Activated T-cell treated with anti-CD3 and anti-CD28 coated beads, Interleukin-2, amount 50 U/mL, for 4 hours (primary cell): ENCODE measurements around the gene TRIM16. TPM values are rescaled to one million over a fixed set of nuclear protein-coding genes. Genes with fewer than 3 reads are reported as not detected.
"Not testable (repeated sequence)": the region's sequence is repeated elsewhere in the genome, so short reads cannot be mapped to it uniquely, and the experiment has no call there.

ENCODE experiments used
- ATAC-seq, 2 donors: fragments of 200-7000 bp; cut with Tn5 transposase; one replicate each; pipeline ENCODE4 v1.10.0; 2021
- DNase-seq: peaks from one replicate; pipeline ENCODE4 v3.0.0-alpha.2; 2020
- H3K27me3 Mint-ChIP-seq: one replicate; pipeline ENCODE4 v1.8.0; 2021; ENCODE audit warnings: low read depth, mixed read lengths
- H3K36me3 Mint-ChIP-seq: one replicate; pipeline ENCODE4 v1.8.0; 2022; ENCODE audit warnings: mixed read lengths; ENCODE audit not compliant: insufficient read depth
- H3K4me1 Mint-ChIP-seq: one replicate; pipeline ENCODE4 v1.8.0; 2021; ENCODE audit warnings: low read depth, mixed read lengths
- H3K4me3 Mint-ChIP-seq: one replicate; pipeline ENCODE4 v1.8.0; 2021; ENCODE audit warnings: mild to moderate bottlenecking, moderate library complexity, mixed read lengths
- H3K9me3 Mint-ChIP-seq: one replicate; pipeline ENCODE4 v1.8.0; 2021; ENCODE audit warnings: mixed read lengths
- total RNA-seq, 3 donors: library from RNA; stranded (reverse); gene quantifications; one replicate each; pipeline ENCODE4 v1.2.1, GENCODE V29; 2021

Gene TRIM16
- 1 to 10 TPM; 6.7 to 9.3 (median 8.5) TPM for total RNA-seq

DNA sequence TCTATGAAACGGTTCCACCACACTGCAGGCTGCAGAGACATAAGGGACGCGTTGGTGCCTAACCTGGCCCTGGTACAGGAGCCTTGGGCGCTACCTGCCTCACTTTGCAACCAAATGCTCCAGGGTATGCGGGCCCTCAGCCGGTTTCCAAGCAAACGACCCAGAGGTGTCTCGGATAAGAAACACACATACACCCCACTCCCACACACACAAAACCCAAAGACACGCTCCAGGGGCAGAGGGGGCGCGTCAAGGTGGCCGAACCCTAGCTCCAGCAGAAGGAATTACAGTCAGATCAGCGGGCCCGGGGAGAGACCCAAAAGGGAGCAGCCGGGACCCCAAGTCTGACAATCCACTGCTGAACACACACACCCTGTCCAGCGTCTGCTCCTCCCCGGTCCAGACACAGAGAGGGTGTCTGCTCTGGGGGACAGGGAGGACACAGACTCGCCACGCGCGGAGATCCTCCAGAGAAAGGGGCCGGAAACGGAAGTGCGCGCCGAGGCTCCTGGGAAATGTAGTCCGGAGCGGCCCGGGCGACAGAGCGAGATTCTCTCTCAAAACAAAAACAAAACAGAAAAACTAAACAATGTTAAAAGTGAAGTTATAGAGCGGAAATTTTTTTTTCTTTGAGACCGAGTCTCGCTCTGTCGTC is at the start of gene TRIM16:
TSS of gene TRIM16 (minus strand) at position 488 of the 655 bp plus-strand sequence. CDS start 32,702 bp downstream, outside the sequence.
- H3K4me1 Mint-ChIP-seq, result peaks cover 17% of the 10 kb centered on the region
- DNase-seq (peak; percentile 74), ATAC-seq (peak; percentile 96 to 99)
- H3K36me3 Mint-ChIP-seq, H3K9me3 Mint-ChIP-seq, H3K27me3 Mint-ChIP-seq: not testable (repeated sequence)
- H3K4me3 Mint-ChIP-seq, result peak within 1 kb of the TSS; percentile 92

DNA sequence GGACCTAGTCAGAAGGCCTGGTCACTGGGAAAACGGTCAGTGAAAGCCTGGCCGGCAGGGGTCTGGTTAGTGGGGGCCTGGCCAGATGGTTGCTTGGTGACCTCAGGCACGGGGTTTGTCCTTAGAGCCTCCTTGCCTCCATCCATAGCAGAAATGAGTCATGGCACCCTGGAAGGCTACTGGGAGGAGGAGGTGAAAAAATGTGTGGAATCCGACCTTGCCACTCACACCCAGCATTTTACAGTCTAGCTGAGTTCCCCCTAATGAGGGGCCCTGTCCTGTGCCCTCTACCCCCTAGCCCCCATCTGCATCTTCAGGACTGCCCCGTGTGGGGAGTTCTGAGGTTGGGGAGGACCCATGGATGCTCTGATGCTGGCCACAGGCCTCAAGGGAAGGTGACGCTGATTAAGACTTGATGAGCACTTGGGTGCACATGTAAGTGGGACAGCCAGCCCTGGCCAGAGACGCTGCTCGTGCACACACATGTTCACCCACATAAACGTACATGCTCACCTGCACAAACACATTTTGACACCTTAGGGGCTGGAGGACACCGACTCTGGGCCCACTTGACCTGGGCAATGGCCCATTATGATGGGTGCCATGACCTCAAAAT is 49.2 kb upstream of the TRIM16 start:
- not testable (repeated sequence) for H3K36me3 Mint-ChIP-seq, H3K27me3 Mint-ChIP-seq, H3K4me3 Mint-ChIP-seq, H3K4me1 Mint-ChIP-seq, DNase-seq, H3K9me3 Mint-ChIP-seq, ATAC-seq

DNA sequence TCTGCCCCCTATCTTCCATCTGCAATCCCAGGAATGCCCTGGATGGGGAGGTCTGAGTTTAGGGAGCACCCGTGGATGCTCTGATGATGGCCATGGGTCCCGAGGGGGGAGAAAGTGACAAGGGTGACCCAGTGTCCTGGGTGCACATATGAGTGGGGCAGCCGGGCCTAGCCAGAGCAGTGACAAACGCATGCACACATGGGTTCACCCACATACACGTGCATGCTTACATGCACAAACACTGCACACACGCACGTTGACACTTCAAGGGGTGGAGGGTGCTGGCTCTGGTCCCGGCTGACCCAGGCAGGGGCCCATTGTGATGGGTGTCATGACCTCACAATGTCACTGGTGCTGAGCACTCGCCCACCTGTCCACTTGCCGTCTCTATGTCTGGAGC is 47.8 kb upstream of the TRIM16 start, which contains the start of gene TBC1D26:
TSS of gene TBC1D26 (plus strand) at position 384 of the 400 bp plus-strand sequence. CDS start 3,066 bp downstream, outside the sequence.
- not testable (repeated sequence) for H3K36me3 Mint-ChIP-seq, ATAC-seq, H3K9me3 Mint-ChIP-seq, H3K4me3 Mint-ChIP-seq, H3K27me3 Mint-ChIP-seq, DNase-seq, H3K4me1 Mint-ChIP-seq

GRCh38 chr17:15730535-15730934 is 46.4 kb upstream of the TRIM16 start:
- not testable (repeated sequence) for H3K36me3 Mint-ChIP-seq, H3K27me3 Mint-ChIP-seq, H3K4me1 Mint-ChIP-seq, H3K4me3 Mint-ChIP-seq, DNase-seq, ATAC-seq, H3K9me3 Mint-ChIP-seq

DNA sequence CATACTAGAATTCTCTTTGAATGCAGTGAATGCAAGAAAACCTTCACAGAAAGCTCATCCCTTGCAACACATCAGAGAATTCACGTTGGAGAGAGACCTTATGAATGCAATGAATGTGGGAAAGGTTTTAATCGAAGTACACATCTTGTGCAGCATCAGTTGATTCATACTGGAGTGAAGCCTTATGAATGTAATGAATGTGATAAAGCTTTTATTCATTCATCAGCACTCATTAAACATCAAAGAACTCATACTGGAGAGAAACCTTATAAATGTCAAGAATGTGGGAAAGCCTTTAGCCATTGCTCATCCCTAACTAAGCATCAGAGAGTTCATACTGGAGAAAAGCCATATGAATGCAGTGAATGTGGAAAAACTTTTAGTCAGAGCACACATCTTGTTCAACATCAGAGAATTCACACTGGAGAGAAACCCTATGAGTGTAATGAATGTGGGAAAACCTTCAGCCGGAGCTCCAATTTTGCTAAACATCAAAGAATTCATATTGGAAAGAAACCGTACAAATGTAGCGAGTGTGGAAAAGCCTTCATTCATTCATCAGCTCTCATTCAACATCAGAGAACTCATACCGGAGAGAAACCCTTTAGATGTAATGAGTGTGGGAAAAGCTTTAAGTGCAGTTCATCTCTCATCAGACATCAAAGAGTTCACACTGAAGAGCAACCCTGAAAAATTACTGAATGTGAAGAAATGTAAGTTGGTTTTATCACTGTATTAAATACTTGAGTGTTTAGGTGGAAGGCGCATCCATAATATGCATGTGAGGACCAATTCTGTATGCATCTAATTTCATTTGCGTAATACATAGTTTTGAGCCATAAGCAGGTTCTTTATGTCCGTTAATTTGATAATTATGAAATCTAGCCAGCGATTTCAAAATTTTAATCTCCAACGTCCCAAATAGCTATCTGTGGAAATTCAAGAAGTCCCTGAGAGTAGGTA is 32.8 kb upstream of the TRIM16 start:
- DNase-seq, result not testable (repeated sequence)

GRCh38 chr17:15708879-15709278 is 24.8 kb upstream of the TRIM16 start:
- H3K4me3 Mint-ChIP-seq, H3K4me1 Mint-ChIP-seq, DNase-seq, H3K27me3 Mint-ChIP-seq, ATAC-seq: not testable (repeated sequence)
- H3K9me3 Mint-ChIP-seq, result peaks cover 30% of the 10 kb centered on the region
- peaks cover 48% of the 10 kb centered on the region for H3K36me3 Mint-ChIP-seq

More for the DNA sequence above, 32.8 kb upstream of the TRIM16 start:
- not testable (repeated sequence) for ATAC-seq, H3K4me3 Mint-ChIP-seq, H3K4me1 Mint-ChIP-seq, H3K27me3 Mint-ChIP-seq
- peaks cover 29% of the 10 kb centered on the region for H3K36me3 Mint-ChIP-seq
- H3K9me3 Mint-ChIP-seq, result peaks cover 24% of the 10 kb centered on the region

DNA sequence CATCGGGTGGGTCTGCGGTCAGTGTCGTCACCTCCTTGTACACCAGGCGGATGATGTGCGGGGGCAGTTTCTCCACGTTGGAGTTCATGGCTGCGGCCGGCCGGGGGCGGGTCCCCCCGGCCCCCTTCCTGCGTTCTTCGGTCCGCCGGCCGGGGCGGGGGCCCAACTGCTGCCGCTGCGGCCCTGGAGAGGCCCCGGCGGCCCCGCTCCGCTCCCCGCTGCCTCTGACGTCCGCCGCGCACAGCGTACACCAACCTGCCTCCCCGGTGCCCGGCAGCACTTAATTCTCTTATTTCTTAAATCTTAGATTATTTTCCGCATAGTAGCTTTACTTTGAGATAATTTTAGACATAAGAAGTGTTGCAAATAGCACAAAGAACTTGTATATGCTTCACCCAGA is 20.7 kb upstream of the TRIM16 start:
- not testable (repeated sequence) for H3K27me3 Mint-ChIP-seq, H3K4me1 Mint-ChIP-seq, ATAC-seq, H3K4me3 Mint-ChIP-seq, DNase-seq
- H3K36me3 Mint-ChIP-seq, result peaks cover 40% of the 10 kb centered on the region
- H3K9me3 Mint-ChIP-seq, result peaks cover 18% of the 10 kb centered on the region

DNA sequence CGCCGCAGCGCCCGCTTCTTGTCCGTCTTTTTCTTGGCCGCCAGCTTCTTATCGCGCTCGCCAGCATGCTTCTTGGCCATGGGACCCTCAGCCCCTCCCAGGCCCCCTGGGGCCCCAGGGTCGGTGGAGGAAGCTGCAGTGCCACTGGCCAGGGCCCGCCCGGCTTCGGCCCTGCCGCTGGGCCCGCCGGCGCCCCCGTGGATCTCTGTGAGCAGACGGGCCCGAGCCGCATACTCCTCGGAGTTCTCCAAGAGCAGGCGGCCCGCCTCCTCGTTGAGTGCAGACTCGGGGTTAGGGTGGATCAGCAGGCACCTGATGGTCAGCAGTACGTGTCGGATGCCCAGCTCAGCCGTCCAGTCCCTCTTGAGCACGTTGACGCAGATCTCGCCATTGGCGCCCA is 20.1 kb upstream of the TRIM16 start:
- not testable (repeated sequence) for H3K4me3 Mint-ChIP-seq, ATAC-seq, H3K4me1 Mint-ChIP-seq, DNase-seq, H3K27me3 Mint-ChIP-seq
- Mint-ChIP-seq H3K9me3 (peaks cover 12% of the 10 kb centered on the region), H3K36me3 (peaks cover 35% of the 10 kb centered on the region)

DNA sequence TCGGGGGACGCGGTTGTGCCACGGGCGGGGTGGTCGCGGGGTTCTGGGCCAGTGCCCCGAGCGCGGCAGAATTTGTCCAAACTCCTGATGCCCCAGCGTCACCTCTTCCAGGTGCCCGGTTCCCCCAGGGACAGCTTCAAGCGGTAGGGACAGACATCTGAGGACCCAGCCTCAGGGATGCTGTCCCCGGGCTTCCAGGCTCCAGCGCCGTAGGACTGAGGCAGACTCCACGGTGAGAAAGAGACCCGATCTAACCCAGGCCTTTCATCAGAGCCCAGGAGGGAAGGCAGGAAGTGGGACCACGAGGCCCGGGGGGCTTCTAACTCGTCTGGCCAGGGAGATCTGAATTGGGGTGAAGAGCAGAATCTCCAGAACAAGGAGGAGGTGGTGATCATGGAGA is 15.8 kb upstream of the TRIM16 start:
- Mint-ChIP-seq H3K4me1 (peaks cover 12% of the 10 kb centered on the region), H3K4me3 (peak overlapping the region; percentile 88)
- H3K9me3 Mint-ChIP-seq, H3K36me3 Mint-ChIP-seq, DNase-seq, H3K27me3 Mint-ChIP-seq: not testable (repeated sequence)
- ATAC-seq, result peak; percentile 3 to 6

GRCh38 chr17:15699413-15699924 is 15.4 kb upstream of the TRIM16 start, which contains the start of gene ZNF286A:
Gene ZNF286A (plus strand): TSS chr17:15699752. CDS start chr17:15700330, 578 bp downstream.
- ATAC-seq (peak; percentile 96 to 98), DNase-seq (peak; percentile 89)
- not testable (repeated sequence) for H3K27me3 Mint-ChIP-seq, H3K36me3 Mint-ChIP-seq, H3K9me3 Mint-ChIP-seq
- Mint-ChIP-seq H3K4me1 (peaks cover 12% of the 10 kb centered on the region), H3K4me3 (peak within 1 kb of the TSS; percentile 88)

- H3K36me3 Mint-ChIP-seq, H3K27me3 Mint-ChIP-seq, DNase-seq, H3K9me3 Mint-ChIP-seq: not testable (repeated sequence)
- Mint-ChIP-seq H3K4me1 (peaks cover 12% of the 10 kb centered on the region), H3K4me3 (peak overlapping the region; percentile 88)
- peak in 1 of 2 donors; percentile 8 for ATAC-seq
These were observed 14.9 kb upstream of the TRIM16 start for GRCh38 chr17:15698967-15699366.

GRCh38 chr17:15687494-15687893 is 3.4 kb upstream of the TRIM16 start:
- H3K4me3 Mint-ChIP-seq, H3K36me3 Mint-ChIP-seq, ATAC-seq, H3K9me3 Mint-ChIP-seq, H3K27me3 Mint-ChIP-seq, DNase-seq: not testable (repeated sequence)
- H3K4me1 Mint-ChIP-seq, result peaks cover 15% of the 10 kb centered on the region

- not testable (repeated sequence) for DNase-seq, H3K9me3 Mint-ChIP-seq, H3K27me3 Mint-ChIP-seq, ATAC-seq, H3K36me3 Mint-ChIP-seq
- Mint-ChIP-seq H3K4me3 (peak overlapping the region; percentile 92), H3K4me1 (peaks cover 17% of the 10 kb centered on the region)
These were observed 976 bp downstream of the TRIM16 start for GRCh38 chr17:15683135-15683534.

DNA sequence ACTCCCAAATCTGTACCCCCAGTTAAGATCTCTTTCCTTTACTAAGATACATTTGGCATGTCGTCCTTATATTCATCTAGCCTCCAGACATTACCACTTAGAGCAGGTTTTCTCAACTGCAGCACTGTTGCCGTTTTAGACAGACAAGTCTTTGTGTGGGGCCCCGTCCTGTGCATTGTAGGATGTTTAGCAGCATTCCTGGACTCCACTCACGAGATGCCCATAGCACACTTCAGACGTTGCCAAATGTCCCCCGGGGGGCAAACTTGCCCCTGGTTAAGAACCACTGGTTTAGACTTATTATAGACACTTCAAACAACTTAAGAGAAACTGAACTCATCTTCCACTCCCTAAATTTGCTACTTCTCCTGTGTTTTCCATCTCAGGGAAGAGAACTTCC is 8.1 kb downstream of the TRIM16 start:
- not testable (repeated sequence) for H3K27me3 Mint-ChIP-seq, H3K9me3 Mint-ChIP-seq, DNase-seq, H3K4me1 Mint-ChIP-seq, H3K4me3 Mint-ChIP-seq, ATAC-seq
- H3K36me3 Mint-ChIP-seq, result peaks cover 25% of the 10 kb centered on the region
